Epithelial cell of esophagus (primary cell): ENCODE data around the gene KRT3.

ENCODE experiments used
- DNase-seq: peaks from one replicate; pipeline ENCODE4 v3.0.0; 2010; ENCODE audit warnings: low read depth
- H3K4me3 ChIP-seq: 2 replicates; pipeline ENCODE4 v1.5.1; 2011; ENCODE audit warnings: mild to moderate bottlenecking, low read length, control low read depth
- TF ChIP-seq, protein P1 (sequence below): IDR thresholded peaks from 2 replicates; pipeline ENCODE4 v1.5.1; 2011; ENCODE audit warnings: low read depth, mild to moderate bottlenecking, low read length, control low read depth, inconsistent platforms; ENCODE audit not compliant: insufficient read depth; ENCODE audit errors: missing control alignments

KRT3 gene

DNA sequence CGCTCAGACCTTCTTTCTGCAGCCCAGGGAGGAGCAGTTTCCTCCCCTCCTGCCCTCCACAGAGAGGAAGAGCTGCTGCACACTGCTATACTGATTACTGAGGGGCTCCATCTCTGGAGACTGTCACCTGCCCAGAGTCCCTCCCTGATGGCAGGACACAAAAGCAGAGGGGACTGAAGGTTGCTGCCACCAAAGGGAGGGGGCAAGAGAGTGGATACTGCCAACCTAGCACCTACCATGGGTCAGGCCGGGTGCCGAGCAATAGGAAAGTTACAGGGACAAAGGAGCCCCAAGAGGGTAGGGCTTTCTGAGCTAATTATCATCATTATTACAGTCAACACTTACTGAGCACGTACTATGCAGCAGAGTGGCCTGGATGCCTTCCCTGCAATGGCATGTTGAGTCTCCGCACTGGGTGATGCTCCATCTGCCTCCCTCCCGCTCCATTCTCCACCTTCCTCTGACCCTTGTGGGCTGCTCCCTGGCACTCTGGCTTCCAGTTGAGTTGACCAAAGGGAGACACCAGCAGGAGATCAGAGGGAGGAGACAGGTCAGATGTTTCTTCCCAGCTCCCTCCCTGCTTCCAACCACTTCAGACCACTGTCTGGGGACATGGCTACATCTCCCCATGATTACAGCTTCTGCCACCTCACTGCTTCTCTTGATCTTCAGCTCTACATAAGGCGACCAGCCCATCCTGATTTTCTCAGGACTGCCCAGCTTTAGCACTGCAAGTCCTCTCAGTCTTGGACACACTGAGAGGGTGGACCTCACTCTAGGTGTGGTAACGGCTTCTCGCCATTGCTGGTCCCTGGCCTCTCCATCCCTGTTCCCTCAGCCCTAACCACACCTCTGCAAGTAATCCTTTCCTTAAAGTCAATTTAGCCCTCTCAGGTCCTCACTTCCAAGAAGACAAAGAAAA, 40.8 kb upstream of the KRT3 start:
- TF ChIP-seq, protein P1, sequence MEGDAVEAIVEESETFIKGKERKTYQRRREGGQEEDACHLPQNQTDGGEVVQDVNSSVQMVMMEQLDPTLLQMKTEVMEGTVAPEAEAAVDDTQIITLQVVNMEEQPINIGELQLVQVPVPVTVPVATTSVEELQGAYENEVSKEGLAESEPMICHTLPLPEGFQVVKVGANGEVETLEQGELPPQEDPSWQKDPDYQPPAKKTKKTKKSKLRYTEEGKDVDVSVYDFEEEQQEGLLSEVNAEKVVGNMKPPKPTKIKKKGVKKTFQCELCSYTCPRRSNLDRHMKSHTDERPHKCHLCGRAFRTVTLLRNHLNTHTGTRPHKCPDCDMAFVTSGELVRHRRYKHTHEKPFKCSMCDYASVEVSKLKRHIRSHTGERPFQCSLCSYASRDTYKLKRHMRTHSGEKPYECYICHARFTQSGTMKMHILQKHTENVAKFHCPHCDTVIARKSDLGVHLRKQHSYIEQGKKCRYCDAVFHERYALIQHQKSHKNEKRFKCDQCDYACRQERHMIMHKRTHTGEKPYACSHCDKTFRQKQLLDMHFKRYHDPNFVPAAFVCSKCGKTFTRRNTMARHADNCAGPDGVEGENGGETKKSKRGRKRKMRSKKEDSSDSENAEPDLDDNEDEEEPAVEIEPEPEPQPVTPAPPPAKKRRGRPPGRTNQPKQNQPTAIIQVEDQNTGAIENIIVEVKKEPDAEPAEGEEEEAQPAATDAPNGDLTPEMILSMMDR: no peak
- DNase-seq: no peak
- H3K4me3 ChIP-seq: no peak overlapping the region

DNA sequence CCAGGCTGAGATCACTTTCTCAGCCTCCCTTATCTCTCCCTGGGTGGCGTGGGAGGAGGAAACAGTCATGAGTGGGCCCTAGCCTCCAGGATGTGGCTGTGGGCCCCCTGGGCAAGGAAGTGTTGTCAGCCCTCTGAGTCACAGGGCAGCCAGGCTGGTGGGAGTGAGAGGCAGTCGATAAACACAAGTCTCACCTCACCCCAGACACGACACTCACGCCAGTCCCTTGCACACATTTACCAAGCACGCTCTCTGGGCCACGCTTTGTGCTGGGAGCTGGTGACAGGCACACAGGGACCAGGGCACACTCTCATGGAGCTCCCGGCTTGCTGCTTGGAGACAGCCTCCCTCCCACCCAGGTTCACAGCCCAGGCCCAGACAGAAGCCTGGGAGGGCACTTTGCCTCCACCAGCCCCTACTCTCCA, 40.1 kb upstream of the KRT3 start:
- TF ChIP-seq, protein P1: no peak
- DNase-seq: peak; percentile 66
- no peak overlapping the region for H3K4me3 ChIP-seq

DNA sequence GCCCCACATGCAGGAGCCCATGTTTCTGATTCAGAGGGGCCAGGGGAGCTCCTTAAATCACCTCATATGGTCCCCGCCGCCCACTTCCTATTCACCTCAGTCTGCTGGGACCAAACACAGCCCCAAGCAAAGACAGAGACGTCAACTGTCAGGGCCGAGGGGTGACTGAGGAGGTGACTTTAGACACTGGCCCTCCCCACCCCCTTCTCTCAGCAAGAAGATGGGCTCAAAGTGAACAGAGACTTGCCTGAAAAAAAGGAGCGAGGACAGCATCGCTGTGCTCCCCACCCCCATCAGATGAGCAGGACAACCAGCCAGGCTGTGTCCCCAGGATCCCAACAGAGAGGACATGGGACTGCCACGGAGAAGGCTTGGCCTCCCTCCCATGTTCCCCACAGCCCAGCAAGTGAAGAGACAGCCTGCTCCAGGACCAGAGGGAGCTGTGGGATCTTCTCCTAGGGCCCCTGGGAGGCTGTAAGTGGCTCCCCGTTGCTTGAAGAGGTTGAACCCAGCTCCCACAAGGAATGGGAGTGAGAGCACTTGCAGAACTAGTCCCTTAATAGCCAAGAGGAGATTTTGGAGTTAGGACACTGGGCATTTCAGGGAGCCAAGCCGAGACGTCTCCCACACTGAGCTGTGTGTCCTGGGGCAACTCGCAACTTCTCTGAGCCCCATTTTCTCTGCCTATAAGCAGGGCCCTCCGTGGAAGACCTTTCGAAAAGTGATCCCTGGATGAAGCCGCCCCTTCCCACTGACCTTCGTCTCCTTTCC, 39.5 kb upstream of the KRT3 start:
- TF ChIP-seq, protein P1: no peak
- DNase-seq: no peak
- no peak overlapping the region for H3K4me3 ChIP-seq

DNA sequence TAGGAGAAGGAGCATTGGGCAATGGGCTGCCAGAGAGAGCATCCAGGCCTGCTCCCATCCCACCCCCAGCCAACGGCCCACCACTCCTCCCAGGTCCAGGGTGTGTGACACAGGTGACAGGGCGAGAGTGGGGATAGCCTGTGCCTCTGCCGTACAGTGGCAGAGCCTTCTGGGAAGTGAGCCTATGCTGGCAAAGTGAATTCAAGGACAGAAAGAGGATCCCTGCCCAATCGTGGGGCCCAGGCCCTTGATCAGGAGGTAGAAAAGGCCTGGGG, 38.7 kb upstream of the KRT3 start:
- no peak for DNase-seq
- TF ChIP-seq, protein P1: no peak
- no peak overlapping the region for H3K4me3 ChIP-seq

DNA sequence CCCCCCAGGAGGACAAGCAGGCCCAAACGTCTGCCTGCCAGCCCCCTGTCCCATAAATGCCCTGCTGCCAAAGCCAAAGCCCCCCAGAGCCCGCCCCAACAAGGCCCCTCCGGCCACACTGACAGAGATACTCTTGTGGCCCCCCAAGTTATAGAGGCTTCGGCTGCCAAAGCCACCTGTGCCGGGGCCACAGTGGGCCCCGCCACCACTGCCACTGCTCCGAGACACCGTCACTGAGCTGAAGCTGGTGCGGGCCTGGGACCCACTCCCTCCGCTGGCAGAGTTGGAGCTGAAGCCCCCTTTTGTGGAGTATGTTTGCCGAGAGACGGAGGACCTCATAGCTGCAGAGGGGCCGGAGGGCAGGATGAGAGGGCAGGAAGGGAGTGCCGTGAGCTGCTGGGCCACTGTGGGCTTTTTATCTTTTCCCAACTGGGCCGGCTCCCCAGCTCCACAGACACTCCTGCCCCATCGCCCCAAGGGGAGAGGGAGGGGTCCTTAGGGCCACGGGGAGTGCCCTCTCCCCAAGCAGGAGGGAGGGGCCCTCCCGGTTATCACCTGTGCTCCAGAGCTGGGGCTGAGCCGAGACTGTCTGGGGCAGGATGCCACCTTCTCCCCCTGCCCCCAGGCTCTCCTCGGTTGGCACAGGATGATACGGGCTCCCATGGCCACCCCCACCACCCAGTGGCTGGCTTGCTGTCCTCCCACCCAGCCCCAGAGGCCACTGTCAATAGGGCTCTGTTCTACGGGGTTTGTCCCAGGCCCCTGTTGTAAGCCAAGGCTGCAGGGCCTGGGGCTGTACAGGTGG, 38.2 kb upstream of the KRT3 start, which contains the start of gene KRT79:
Gene KRT79, minus strand, starts transcription at position 390 of the 805 bp plus-strand sequence. Its CDS starts 51 bp downstream, at position 339.
- DNase-seq: no peak
- no peak within 1 kb of the TSS for H3K4me3 ChIP-seq
- TF ChIP-seq, protein P1: no peak

DNA sequence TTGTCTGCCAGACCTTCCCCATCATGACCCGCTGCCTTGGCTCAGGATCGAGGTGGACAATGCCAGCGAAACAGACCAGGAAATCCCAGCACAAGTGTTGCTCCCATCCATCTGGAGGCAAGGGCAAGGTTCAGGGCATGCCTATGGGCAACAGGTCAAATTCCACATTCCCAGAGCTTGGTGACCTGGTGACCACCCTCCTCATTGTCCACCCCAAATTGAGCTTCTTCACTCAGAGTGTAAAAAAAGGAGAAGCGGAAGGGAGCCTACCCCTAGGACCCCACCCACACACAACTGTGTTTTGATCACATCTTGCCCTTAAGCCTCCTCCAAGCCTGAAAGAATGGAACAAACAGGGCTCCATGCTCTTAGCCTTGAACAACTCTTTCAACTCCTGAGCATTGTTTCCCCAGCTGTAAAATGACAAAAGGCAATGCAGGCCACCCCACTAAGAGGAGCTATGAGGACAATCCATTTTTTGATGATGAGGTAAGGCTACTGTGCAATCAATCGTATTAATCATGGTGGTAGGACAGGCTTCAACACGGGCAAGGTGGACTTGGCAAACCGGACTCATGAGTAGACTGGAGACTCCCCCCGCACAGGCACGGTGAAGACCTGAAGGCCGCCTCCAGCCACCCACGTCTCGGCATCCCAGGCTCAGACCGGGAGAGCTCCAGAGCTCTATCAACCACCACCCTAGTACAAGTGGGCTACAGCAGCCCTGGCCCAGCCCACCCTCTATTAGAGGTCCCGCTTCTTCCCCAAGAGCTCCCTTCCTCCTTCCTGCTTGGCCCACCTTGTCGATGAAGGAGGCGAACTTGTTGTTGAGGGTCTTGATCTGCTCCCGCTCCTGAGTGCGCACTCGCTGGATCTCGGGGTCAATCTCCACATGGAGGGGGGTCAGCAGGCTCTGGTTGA, 37.3 kb upstream of the KRT3 start:
- H3K4me3 ChIP-seq: no peak overlapping the region
- TF ChIP-seq, protein P1: no peak
- peak; percentile 84 for DNase-seq
